ENCODE data around the gene TDRD10. TPM values are rescaled to one million over a fixed set of nuclear protein-coding genes. Genes with fewer than 3 reads are reported as not detected.

Gene TDRD10
- total and polyA plus RNA-seq, 2 of the 8 experiments (the other 6 are each of a cell fraction or from before 2014, with no cell fraction given) = 0.15 to 0.27 TPM

DNA sequence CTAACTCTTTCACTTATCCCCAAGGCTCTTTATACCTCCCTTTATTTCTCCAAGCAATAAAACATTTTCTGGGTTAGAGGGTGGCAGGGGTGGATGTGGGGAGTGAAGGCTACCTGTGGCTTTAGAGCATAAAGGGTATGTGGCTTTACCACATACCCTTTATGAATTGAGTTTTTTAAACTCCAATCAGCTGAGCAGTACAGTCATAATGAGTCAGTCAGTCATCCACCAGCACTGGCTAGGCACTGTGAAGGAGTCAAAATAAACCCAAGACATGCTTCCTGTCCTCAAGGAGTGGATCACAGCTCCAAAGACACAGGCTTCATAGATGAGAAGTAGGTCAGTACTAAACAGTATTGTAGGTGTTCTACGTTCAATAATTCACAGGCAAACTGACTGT, 2.6 kb upstream of the TDRD10 start (continued):
- TF ChIP-seq, protein P1, sequence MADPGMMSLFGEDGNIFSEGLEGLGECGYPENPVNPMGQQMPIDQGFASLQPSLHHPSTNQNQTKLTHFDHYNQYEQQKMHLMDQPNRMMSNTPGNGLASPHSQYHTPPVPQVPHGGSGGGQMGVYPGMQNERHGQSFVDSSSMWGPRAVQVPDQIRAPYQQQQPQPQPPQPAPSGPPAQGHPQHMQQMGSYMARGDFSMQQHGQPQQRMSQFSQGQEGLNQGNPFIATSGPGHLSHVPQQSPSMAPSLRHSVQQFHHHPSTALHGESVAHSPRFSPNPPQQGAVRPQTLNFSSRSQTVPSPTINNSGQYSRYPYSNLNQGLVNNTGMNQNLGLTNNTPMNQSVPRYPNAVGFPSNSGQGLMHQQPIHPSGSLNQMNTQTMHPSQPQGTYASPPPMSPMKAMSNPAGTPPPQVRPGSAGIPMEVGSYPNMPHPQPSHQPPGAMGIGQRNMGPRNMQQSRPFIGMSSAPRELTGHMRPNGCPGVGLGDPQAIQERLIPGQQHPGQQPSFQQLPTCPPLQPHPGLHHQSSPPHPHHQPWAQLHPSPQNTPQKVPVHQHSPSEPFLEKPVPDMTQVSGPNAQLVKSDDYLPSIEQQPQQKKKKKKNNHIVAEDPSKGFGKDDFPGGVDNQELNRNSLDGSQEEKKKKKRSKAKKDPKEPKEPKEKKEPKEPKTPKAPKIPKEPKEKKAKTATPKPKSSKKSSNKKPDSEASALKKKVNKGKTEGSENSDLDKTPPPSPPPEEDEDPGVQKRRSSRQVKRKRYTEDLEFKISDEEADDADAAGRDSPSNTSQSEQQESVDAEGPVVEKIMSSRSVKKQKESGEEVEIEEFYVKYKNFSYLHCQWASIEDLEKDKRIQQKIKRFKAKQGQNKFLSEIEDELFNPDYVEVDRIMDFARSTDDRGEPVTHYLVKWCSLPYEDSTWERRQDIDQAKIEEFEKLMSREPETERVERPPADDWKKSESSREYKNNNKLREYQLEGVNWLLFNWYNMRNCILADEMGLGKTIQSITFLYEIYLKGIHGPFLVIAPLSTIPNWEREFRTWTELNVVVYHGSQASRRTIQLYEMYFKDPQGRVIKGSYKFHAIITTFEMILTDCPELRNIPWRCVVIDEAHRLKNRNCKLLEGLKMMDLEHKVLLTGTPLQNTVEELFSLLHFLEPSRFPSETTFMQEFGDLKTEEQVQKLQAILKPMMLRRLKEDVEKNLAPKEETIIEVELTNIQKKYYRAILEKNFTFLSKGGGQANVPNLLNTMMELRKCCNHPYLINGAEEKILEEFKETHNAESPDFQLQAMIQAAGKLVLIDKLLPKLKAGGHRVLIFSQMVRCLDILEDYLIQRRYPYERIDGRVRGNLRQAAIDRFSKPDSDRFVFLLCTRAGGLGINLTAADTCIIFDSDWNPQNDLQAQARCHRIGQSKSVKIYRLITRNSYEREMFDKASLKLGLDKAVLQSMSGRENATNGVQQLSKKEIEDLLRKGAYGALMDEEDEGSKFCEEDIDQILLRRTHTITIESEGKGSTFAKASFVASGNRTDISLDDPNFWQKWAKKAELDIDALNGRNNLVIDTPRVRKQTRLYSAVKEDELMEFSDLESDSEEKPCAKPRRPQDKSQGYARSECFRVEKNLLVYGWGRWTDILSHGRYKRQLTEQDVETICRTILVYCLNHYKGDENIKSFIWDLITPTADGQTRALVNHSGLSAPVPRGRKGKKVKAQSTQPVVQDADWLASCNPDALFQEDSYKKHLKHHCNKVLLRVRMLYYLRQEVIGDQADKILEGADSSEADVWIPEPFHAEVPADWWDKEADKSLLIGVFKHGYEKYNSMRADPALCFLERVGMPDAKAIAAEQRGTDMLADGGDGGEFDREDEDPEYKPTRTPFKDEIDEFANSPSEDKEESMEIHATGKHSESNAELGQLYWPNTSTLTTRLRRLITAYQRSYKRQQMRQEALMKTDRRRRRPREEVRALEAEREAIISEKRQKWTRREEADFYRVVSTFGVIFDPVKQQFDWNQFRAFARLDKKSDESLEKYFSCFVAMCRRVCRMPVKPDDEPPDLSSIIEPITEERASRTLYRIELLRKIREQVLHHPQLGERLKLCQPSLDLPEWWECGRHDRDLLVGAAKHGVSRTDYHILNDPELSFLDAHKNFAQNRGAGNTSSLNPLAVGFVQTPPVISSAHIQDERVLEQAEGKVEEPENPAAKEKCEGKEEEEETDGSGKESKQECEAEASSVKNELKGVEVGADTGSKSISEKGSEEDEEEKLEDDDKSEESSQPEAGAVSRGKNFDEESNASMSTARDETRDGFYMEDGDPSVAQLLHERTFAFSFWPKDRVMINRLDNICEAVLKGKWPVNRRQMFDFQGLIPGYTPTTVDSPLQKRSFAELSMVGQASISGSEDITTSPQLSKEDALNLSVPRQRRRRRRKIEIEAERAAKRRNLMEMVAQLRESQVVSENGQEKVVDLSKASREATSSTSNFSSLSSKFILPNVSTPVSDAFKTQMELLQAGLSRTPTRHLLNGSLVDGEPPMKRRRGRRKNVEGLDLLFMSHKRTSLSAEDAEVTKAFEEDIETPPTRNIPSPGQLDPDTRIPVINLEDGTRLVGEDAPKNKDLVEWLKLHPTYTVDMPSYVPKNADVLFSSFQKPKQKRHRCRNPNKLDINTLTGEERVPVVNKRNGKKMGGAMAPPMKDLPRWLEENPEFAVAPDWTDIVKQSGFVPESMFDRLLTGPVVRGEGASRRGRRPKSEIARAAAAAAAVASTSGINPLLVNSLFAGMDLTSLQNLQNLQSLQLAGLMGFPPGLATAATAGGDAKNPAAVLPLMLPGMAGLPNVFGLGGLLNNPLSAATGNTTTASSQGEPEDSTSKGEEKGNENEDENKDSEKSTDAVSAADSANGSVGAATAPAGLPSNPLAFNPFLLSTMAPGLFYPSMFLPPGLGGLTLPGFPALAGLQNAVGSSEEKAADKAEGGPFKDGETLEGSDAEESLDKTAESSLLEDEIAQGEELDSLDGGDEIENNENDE (IDR thresholded peaks at IDR 0.05; ENCODE audit: insufficient replicate concordance, low read length) = no peak

Measured in H1 (cell line).